Stimulated activated naive CD4-positive, alpha-beta T cell treated with Interleukin-2 at 50 U/mL for 16 hours (primary cell): ENCODE data around the gene CD200.

Source experiments
- DNase-seq: peaks from one replicate; lab custom pipeline; 2025; lab: John Stamatoyannopoulos, UW

CD200 gene

GRCh38 chr3:112333002-112333380 is at the start of gene CD200:
TSS of gene CD200 (plus strand) at chr3:112333156. CDS start at chr3:112333213, 57 bp downstream.
- peak; percentile 41 for DNase-seq

DNA sequence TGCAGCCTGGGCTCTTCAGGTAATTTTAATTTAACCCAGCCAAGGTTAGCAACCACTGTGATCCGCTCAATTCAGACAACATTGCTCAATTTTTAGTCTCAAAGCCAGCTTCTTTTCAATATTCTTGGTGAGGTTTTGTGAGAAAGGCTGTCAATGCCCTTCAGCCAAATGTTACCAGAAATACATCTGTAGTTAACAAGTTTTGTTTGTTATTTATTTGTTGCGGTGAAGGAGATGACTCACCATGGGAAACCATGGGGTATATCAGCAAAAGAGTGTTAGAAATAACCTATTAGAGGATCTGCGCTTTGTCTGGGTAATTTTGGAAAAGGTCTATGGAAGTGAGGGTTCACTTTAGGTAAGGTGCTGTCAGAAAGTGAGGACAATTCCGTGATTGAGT is 43.9 kb upstream of the CD200 start:
- DNase-seq, result no peak

DNA sequence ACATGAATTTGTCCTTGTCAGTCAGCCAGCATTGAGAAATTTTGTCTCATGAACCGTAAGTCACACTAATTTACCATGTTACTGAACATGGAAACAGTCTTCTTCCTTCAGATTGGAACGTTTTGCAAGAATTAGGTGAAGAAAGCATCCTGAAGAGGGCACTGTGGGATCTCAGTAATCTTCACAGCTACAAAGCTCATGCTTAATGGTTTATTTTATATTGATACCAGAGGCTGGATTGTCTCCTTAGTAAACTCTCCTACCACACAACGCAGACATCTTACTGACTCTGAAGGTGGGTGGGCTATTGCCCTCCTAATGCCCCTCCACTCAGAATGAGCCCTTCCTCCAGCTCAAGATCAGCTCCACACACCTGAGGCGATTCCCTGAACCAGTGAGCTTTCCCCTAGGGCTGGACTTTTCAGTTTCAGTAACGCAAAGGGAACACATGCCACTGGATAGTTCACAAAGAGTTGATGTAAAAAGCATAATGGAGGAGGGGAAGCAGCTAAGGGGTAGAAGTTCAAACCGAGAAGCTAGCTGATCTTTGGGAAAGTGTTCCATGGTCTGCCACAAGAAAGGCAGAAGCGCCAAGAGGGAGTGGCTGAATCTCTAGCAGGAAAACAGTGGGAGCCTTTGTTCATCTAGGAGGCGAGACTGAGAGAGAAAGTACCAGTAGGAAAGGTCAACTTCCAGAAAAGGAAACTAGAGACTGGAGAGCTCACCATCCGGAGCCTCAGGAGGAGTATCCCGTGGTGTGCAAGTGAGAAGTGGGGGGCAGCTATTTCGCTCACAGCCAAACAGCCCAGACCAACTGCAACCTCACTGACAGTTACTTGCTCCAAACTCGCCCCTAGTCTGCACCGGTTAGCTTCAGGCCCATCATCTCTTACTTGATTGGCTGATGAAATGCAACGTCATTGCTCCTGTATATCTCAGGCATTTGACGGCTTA is 39.3 kb upstream of the CD200 start, which contains the start of gene SLC9C1:
Gene SLC9C1 (minus strand): TSS at position 849 of the 954 bp plus-strand sequence. CDS start 7,425 bp downstream, outside the sequence.
- DNase-seq, result no peak

DNA sequence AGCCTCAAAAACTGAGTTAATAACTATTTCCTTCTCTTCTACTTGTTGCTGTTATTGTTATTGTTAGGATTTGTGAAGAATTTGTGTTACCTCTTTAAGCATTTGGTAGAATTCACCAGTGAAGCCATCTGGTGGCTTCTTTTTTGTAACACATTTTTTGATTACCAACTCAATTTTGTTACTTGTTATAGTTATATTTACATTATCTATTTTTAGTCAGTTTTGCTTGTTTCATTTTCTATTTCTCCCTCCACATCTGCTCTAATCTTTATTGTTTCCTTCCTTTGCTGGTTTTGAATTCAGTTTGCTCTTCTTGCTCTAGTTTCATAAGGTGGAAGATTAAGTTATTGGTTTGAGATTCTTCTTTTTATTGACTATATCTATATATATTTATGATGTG is 35.2 kb upstream of the CD200 start:
- DNase-seq, result no peak

DNA sequence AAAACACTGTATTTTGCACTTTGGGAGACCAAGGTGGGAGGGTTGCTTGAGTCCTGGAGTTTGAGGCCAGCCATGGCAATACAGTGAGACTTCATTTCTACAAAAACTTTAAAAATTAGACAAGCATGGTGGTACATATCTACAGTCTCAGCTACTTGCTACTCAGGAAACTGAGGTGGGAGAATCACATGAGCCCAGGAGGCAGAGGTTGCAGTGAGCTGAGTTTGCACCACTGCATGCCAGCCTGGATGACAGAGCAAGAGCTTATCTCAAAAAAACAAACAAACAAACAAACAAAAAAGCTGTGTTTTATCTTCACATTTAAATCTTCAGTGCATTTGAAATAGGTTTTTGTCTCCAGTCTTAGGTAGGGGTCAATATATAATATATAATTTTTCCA is 34.2 kb upstream of the CD200 start:
- DNase-seq, result no peak

GRCh38 chr3:112302150-112302830 is 30.7 kb upstream of the CD200 start:
- no peak for DNase-seq

DNA sequence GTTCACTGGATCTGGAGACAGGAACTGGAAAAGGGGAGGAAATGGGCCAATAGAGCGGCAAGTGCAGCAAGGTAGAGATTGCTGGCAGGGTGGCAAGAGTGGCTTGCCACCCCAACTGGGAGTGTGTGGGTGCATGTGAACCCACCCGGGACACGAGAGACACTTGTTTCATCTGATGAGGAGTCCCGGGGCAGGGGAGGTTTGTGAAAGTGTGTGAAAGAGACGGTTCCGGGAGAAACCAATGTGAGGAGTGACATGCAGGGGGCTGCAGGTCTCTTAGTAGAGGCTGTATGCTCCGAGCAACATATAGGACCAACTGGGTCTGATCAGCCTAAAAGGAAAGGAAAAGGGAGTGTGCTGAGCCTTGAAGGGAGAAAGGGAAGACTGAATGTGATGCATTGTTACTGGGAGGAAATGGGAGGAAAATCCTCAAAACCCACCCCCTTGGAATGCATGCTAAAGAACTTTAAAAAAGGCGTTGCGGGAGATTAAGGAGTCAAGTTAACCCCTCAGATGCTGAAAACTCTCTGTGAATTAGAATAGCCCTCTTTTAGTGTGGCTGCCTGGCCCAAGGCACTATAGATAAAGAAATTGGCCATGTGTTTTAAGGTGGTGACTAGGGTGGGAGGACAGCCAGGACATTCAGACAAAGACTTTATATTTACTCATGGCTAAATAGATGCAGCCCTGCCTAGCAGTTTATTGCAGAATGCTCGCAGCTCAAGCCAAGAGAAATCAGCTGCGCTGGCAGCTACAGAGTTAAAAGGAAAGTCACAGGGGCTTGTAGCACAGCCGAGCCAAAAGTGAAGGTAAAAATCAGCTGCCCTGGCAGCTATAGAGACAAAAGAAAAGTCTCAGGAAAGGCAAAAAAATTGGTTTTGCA is 29.8 kb upstream of the CD200 start:
- DNase-seq, result no peak

GRCh38 chr3:112303764-112304325 is 29.1 kb upstream of the CD200 start:
- DNase-seq, result no peak

GRCh38 chr3:112304611-112305010 is 28.3 kb upstream of the CD200 start:
- DNase-seq, result no peak

GRCh38 chr3:112306825-112307224 is 26.1 kb upstream of the CD200 start:
- DNase-seq, result no peak

DNA sequence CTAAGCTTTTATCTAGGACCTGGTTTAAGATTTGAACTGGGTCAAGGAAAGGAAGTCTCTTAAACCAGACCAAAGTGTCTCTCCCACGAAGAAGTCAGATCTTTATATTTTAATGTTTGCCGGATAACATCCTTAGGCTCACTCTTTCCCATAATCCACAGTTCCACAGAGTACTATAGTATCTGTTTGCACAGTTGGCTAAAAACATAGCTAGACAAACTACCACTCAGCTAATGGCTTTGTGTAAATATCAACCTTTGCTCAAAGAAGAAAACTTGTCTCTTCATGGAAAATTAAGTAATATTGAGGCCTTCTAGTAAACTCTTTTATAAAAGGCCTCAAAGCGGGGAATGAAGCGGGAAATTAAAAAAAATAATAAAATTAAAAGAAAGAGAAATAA is 25.4 kb upstream of the CD200 start:
- no peak for DNase-seq

DNA sequence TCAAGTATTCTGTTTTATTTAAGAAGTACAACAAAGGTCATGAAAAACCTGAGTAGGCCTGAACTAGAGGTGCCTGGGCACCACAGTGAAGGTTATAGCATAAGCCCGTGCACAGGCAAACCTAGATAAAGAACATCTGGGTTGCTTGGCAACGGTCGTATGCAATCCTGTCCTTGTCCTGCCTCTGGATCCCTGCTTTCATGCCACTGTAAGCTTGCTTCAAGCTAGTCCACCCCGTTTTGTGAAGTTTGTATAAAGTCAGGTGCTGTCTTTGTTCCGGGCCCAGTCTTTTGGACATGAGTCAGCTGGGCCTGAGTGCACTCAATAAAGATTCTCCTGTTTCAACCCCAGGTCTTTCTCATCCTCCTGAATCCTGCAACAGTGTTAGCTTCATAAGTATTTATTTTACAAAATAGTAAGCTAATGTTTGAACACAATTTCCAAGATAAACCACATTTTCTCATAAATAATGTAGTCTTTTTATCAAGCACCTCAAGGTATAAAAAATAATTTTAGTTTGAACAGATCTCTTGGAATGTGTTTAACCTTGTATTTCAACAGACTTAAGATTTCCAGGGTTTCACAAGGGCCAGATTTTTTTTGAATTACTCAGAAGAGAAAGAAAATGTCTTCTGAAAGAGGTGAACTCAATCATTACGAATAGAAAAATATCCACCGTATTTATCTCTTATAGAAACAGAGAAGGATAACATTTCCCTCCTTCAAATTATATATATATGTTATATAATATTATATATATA is 24.6 kb upstream of the CD200 start:
- DNase-seq, result no peak

DNA sequence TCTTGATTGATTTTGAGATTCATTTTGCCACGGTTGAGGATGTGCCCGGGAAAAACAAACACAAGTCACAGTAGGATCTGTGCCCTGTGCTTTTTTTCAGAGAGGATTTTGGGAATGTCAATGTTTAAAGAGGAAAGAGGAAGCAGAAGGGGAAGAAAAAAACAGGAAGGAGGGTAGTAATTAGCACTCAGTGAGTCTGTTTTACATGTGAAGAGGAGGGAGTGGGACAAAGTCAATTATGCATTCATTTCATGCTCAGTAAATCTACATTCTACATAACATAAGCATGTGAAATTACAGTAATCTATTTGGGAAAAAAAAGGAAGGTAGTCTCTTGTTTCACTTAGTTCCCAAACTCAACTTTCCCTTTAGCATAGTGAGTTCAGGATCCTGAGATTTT is 18.3 kb upstream of the CD200 start:
- DNase-seq, result no peak

- DNase-seq, result no peak
Measured at GRCh38 chr3:112315791-112316190, 17.2 kb upstream of the CD200 start.

GRCh38 chr3:112319516-112320276 is 13.3 kb upstream of the CD200 start:
- no peak for DNase-seq

GRCh38 chr3:112320691-112321090 is 12.3 kb upstream of the CD200 start:
- DNase-seq, result no peak

DNA sequence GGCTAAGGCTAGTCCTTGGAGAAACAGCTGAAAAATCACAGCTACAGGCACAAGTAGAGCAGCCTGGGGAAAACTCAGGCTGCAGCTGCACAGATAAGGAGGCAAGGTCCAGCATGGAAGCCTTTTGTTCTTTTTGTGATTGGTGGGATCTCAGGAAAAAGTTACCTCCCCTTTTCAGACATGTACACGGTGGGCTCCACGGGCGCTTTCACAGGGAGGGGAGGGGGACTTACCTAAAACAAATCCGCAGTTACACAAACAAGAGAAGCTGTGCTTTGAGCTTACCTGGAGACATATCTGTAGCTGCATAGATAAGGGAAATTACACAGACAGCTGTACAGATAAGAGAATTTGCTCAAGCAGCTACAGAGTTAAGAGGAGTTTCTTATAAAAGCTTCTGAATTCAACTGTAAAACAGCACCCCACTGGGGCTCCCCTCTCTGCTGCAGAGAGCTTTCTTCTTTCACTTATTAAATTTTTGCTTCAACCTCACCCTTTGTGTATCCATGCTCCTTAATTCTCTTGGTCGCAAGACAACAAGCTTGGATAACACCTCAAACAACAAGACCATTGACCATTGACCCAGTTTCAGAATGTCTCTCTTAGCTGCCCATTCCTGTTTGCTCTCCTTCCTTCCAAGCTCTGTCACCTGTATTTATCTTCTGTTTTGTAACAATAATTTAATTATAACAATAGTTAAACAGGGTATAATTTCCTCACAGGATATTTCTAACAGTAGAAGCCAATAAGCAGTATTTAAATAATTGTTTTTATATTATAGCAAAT is 10.9 kb upstream of the CD200 start:
- no peak for DNase-seq

GRCh38 chr3:112327371-112327951 is 5.5 kb upstream of the CD200 start:
- DNase-seq, result no peak

- DNase-seq, result no peak
Measured at GRCh38 chr3:112331851-112332250, 1.1 kb upstream of the CD200 start.
